Measurements from ENCODE around the gene SMARCAL1. TPM values are rescaled to one million over a fixed set of nuclear protein-coding genes. Genes with fewer than 3 reads are reported as not detected.

SMARCAL1 gene
- total RNA-seq, 2 donors from 2014 or later, result 9.9 to 27.7 TPM

DNA sequence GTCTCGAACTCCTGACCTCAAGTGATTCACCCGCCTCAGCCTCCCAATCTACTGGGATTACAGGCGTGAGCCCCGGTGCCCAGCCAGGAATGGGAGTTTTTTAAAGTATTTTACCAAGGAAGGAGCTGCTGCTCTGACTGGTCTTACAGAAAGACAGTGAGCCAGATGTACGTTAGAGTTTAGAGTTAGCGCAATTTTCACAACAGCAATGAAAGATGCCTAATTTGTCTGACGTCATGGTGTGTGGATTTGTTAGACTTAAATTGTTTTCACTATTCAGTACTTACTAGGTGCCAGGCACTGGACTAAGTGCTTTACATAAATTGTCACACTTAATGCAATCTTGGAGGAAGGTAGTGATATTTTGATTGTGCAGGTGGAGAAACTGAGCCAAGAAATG is 74.0 kb downstream of the SMARCAL1 start:
- no peaks in the 10 kb centered on the region for H3K9me3 ChIP-seq
- no peak for DNase-seq
- H3K36me3 ChIP-seq (replicated peaks in 1 of 2; ENCODE audit: insufficient read depth in 1 of 2, low read depth in 2 of 2), result peaks cover 0 to 1% of the 10 kb centered on the region in 2 donors
- no peak for TF ChIP-seq POLR2A (IDR thresholded peaks at IDR 0.05)
- intact Hi-C loops (cut with DNase I), result no loop called here
- H3K27me3 ChIP-seq, result no peaks in the 10 kb centered on the region
- no peak overlapping the region for H3K4me3 ChIP-seq
- whole genome bisulfite sequencing, 2 donors, result 88 to 98% methylated on average over 6 to 7 of the region's 7 CpGs
- H3K4me1 ChIP-seq, result no peaks in the 10 kb centered on the region
- ATAC-seq, result no peak
- peak overlapping the region in 1 of 4 donors; percentile 40 for H3K27ac ChIP-seq

- DNase-seq (peak in 1 of 4 donors; percentile 48), ATAC-seq (no peak)
- Histone ChIP-seq H3K27ac (peak overlapping the region in 1 of 4 donors; percentile 40), H3K27me3 (no peaks in the 10 kb centered on the region), H3K9me3 (no peaks in the 10 kb centered on the region), H3K36me3 (replicated peaks in 1 of 2; ENCODE audit: insufficient read depth in 1 of 2, low read depth in 2 of 2) (peaks cover 0 to 1% of the 10 kb centered on the region in 2 donors), H3K4me1 (no peaks in the 10 kb centered on the region), H3K4me3 (no peak overlapping the region)
- TF ChIP-seq, protein P1, sequence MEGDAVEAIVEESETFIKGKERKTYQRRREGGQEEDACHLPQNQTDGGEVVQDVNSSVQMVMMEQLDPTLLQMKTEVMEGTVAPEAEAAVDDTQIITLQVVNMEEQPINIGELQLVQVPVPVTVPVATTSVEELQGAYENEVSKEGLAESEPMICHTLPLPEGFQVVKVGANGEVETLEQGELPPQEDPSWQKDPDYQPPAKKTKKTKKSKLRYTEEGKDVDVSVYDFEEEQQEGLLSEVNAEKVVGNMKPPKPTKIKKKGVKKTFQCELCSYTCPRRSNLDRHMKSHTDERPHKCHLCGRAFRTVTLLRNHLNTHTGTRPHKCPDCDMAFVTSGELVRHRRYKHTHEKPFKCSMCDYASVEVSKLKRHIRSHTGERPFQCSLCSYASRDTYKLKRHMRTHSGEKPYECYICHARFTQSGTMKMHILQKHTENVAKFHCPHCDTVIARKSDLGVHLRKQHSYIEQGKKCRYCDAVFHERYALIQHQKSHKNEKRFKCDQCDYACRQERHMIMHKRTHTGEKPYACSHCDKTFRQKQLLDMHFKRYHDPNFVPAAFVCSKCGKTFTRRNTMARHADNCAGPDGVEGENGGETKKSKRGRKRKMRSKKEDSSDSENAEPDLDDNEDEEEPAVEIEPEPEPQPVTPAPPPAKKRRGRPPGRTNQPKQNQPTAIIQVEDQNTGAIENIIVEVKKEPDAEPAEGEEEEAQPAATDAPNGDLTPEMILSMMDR (IDR thresholded peaks at IDR 0.05), result no peak
- TF ChIP-seq POLR2A (IDR thresholded peaks at IDR 0.05), result no peak
- intact Hi-C loops (cut with DNase I), result no loop called here
- 67 to 83% methylated on average over 4 of the region's 4 CpGs for WGBS, 2 donors
Measured at GRCh38 chr2:216486708-216487107, 74.4 kb downstream of the SMARCAL1 start.

DNA sequence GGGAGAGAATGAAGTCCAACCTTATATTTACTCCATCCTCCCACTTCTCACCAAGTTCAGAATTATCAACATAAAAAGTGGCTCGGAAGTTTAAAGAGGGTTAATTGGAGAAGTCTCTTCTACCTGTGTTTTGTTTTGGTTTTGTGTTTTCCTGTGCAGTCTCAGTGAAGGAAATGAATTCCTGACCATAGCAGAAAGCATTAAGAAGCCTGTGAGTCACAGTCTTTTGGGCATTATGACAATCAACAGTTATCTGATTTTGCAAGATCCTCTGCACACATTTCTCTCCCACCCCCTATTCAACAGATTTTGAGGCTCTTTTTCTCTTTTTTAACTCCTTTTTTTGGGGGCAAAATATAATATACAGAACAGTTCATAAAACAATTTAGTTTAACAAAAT is 77.8 kb downstream of the SMARCAL1 start:
- no peak for DNase-seq
- no peak for ATAC-seq
- WGBS, 2 donors, result 62 to 84% methylated on average over 1 of the region's 1 CpG

DNA sequence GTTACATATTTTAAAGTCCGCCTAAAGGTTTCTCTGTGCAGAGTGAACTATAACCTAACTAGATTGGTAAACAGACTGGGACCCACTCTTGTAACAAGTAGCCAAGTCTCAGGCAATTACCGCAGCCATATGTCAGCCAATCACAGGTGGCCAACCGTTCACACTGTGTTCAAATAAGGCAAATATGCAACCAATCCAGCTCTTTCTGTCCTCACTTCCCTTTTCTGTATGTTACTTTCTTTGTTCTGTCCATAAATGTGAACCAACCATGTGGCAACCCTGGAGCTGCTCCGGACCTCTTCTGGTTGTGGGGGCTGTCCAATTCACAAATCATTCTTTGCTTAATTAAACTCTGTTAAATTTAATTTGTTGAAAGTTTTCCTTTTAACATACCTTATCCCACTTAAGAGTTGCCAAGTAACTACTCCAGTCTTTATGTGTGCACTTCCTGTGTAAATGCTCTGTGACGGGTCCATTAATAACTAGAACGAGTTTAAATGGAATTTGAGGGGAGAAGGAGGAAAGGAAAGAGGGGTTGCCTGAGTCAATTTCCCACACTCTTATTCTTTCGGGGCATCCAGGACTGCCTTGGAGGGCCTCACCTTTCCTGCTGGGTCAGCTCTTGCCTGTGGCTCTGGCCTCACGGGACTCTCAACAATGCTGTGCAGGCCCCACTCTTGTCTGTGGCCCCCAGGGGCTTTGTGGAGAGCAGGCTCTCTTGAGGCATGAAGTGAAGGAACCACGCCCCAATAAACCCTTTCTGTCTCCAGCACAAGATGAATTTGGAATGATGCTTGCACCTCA is 79.7 kb downstream of the SMARCAL1 start:
- TF ChIP-seq POLR2A (IDR thresholded peaks at IDR 0.05), result no peak
- no peak overlapping the region for H3K27ac ChIP-seq
- DNase-seq (no peak), ATAC-seq (no peak)
- H3K4me3 ChIP-seq, result no peak overlapping the region
- H3K36me3 ChIP-seq (replicated peaks in 1 of 2; ENCODE audit: insufficient read depth in 1 of 2, low read depth in 2 of 2), result no peaks in the 10 kb centered on the region
- WGBS, 2 donors, result 68 to 73% methylated on average over 9 of the region's 9 CpGs
- H3K4me1 ChIP-seq, result no peaks in the 10 kb centered on the region
- H3K27me3 ChIP-seq, result no peaks in the 10 kb centered on the region
- intact Hi-C loops (cut with DNase I), result no loop called here
- no peaks in the 10 kb centered on the region for H3K9me3 ChIP-seq

More for the DNA sequence above, 77.8 kb downstream of the SMARCAL1 start:
- H3K27me3 ChIP-seq, result no peaks in the 10 kb centered on the region
- H3K4me1 ChIP-seq, result no peaks in the 10 kb centered on the region
- intact Hi-C loops (cut with DNase I), result no loop called here
- no peak overlapping the region for H3K27ac ChIP-seq
- H3K9me3 ChIP-seq, result no peaks in the 10 kb centered on the region
- H3K4me3 ChIP-seq, result no peak overlapping the region
- no peaks in the 10 kb centered on the region for H3K36me3 ChIP-seq (replicated peaks in 1 of 2; ENCODE audit: insufficient read depth in 1 of 2, low read depth in 2 of 2)
- TF ChIP-seq, protein P1 (IDR thresholded peaks at IDR 0.05), result no peak
- TF ChIP-seq POLR2A (IDR thresholded peaks at IDR 0.05), result no peak

- intact Hi-C loops (cut with DNase I), result no loop called here
- Histone ChIP-seq H3K4me3 (no peak overlapping the region), H3K4me1 (peaks cover 5% of the 10 kb centered on the region), H3K9me3 (no peaks in the 10 kb centered on the region), H3K27ac (no peak overlapping the region), H3K36me3 (replicated peaks in 1 of 2; ENCODE audit: insufficient read depth in 1 of 2, low read depth in 2 of 2) (no peaks in the 10 kb centered on the region), H3K27me3 (no peaks in the 10 kb centered on the region)
- no peak for ATAC-seq
- no peak for DNase-seq
- TF ChIP-seq POLR2A (IDR thresholded peaks at IDR 0.05), result no peak
- TF ChIP-seq, protein P1 (IDR thresholded peaks at IDR 0.05), result no peak
- 81 to 88% methylated on average over 6 of the region's 6 CpGs for WGBS, 2 donors
Measured at GRCh38 chr2:216492597-216493333, 80.5 kb downstream of the SMARCAL1 start.
